NCI-H748 (cell line): ENCODE measurements around the gene HIVEP3.
A peak's percentile ranks its signal among the peaks of the same experiment; 100 is the strongest.
"Not testable (repeated sequence)": the region's sequence is repeated elsewhere in the genome, so short reads cannot be mapped to it uniquely, and the experiment has no call there.

Experiments used
- DNase-seq: peaks from one replicate; lab custom pipeline; 2025; ENCODE audit not compliant: unreplicated experiment; lab: John Stamatoyannopoulos, UW

Gene HIVEP3

DNA sequence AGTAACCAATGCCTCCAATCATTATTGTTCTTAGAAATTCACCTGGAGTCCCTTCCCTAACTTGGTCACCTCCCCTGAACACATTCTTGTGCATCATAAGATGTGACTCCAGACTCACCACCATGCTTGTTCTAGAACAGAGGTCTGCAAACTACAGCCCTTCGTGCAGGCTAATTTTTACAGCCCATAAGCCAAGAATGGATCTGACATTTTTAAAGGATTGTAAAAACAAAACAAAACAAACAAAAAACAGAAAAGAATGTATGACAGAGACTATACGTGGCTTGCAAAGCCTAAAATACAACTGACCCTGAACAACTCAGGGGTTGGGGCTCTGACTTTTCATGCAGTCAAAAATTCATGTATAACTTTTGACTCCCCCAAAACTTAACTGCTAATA lies 6.2 kb upstream of the HIVEP3 start:
- no peak for DNase-seq

DNA sequence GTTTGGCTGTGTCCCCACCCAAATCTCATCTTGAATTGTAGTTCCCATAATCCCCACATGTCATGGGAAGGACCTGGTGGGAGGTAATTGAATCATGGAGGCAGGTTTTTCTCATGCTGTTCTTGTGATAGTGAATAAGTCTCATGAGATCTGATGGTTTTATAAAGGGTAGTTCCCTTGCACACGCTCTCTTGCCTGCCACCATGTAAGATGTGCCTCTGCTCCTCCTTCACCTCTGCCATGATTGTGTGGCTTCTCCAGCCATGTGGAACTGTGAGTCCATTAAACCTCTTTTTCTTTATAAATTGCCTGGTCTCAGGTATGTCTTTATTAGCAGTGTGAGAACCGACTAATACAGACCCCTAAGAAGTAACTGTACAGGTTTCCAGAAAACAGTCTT lies 2.5 kb upstream of the HIVEP3 start:
- not testable (repeated sequence) for DNase-seq

DNA sequence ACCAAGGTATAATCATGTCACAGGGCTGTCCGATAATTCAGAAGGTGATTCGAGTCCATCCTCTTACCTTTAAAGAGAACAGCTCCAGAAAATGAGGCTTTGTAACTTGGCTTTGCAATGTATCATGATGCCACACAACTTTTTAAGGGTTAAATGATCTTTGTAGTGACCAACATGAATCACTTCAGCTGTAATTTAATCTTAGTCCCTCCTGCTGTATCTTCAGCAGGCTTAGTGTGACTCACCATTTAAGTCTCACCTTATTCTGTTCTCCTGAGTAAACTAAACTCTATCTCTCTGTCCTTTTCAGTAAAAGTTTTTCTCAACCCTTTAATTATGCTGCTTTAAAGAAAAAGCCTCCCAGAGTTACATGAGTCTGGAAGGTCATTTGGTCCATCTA lies 1.9 kb upstream of the HIVEP3 start:
- no peak for DNase-seq

DNA sequence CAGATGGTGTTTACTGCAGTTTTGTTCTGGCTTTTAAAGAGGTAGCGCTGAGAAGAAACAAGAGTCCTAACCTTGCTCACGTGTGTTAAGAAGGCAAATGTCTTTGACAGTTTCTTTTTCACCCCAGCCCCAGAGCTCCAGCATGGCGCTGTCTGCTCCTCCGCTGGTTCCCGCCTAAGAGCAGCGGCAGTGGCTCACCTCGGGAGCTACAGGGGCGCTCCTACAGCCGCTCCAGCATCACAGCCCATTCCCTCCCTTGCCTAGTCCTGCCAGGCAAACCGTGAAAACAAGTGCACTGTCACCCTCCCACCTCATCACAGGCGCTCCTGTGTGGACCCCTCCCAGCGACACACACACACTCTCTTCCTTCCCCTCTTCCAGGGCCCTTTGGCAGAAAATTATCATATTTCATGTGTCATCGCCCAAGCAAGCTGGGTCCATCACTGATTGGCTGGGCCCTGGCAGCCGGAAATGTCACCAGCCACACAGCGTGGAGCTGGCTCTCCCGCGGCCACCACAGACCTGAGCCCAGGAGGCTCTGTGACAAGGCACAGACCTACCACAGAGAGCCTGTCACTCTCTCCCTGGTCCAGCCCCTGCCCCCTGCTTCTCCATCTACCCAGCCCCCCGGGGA lies 1.2 kb upstream of the HIVEP3 start:
- DNase-seq, result peak; percentile 100

DNA sequence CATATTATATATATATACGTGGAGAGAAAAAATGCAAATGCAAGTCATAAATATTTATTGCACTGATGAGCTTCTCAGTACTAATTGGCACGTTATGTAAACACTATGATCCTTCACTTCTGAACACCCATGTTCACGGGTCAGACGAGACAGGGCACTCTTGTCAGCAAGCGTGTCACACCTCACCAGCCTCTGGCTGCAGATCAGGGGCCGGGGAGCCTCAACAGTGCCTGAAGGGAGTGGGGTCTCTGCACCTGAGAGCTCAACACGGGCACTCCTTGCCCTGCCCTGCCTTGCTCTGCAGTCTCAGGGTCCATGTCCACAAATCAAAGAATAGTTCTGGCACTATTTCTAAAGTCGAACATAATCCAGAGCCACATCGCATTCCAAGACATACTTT lies 409 bp upstream of the HIVEP3 start:
- DNase-seq, result peak; percentile 92

DNA sequence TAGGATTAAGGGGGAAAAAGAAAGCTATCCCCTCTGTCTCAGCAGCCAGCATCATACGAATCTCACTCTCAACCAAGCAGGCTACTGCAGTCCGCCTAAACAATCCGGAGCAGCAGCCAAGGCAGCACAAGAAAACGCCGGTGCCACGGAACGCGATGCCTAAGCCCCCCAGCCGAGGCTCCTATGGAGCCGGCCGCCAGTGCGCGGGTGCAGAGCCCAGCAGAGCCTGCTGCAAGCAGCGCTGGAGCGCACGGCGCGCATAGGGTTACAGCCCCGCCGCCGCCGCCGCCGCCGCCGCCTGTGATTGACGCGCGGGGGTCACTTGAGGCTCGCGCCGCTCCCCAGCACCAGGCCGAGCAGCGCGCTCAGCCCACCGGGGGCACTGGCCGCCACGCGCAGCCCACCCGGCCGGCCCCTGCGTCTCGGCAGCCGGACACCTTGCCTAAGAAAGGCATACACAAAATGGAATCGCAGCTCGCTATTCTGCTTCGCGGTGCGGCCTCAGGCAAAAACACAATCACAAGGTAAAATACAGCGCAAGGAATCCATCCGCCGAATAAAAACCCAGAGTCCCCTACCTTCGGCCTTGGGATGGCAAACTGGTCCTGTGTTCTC lies 780 bp downstream of the HIVEP3 start:
- peak; percentile 99 for DNase-seq

DNA sequence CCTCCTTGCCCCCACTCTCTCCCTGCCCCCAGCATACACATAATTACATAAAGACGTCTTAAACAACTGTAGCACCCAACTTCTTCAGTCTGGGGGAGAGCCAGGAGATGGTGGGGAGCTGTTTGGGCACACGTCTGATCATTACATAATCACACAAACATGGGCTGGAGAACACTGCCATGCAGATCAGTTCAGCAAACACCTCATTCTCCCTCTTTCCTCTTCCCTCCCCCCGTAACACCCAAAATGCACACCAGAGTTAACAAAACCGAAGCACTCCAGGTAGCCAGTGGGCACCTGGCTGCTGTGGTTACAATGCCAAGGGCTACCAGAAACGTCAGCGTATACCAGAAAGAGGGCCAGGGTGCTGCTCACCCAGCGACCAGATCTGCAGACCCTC lies 1.6 kb downstream of the HIVEP3 start:
- no peak for DNase-seq

DNA sequence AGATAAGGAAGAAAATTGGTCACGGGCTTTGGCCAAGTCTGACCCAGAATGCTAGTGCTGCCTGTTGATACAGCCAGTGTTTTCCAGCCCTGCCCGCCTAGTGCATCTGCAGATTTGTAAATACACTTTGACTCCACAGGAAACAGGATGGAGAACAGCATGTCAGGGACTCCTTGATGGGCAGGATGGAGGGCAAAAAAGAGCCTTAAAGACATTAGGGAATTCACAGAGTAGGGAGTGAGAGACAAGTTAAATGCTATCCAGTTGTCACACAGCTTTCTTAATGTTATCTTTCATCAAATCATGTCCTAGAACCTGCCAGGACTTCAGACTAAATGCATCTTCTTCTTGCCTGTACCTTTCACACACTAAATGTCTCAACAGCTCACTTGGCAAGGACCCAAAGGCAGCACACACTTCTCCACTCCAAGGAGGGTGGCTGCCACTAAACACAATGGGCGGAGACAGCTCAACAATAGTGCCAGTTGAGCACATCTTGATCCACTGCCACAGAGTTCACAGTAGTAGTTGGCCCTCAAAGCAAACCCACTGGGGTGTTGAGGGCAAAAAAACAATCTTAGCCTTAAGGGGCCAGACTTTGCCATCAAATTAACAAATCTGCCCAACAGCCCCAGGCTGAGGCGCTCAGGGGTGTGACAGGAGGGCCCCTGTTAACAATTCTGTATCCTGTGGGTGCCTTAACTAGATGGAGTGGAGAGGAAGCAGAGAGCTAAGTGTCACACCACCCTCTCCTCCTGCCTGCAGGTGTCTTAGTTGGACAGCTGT lies 2.7 kb downstream of the HIVEP3 start:
- peak; percentile 86 for DNase-seq

DNA sequence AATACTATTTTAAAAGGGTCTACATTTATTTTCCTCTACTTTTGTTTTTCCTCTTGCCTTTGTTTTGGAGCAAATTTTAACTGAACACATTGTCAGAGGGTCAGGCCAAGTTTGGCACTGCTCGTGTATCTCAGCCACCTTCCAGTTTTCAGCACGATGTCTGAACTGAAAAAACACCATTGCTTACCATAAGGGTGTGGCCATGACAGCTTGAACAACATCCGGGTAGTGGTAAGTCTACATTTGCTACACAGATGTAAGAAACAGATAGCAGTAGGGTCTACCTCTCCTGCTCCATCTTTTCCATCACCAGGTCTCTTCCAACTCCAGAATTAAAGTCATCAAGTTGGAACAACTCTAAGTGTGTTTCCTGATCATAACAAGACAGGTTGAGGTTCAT lies 4.2 kb downstream of the HIVEP3 start:
- DNase-seq, result peak; percentile 90

DNA sequence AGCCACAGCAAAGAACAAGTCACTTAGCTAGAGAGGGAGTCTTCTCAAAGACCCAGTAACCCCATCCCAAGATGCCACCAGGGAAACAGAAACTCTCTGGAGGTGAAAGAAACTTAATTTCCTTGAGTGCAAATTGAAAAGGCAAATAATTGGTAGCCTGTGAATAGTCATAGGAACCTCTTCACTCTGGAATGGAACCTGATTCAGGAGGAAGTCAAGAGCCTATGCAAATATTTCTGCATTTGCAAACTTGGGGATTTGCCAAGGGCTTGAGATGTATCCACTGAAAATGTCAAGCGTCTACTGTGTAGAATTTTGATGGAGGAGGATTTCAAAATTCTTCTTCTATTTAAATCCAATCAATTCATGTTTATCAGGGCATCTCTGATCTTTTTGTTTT lies 5.7 kb downstream of the HIVEP3 start:
- peak; percentile 82 for DNase-seq

DNA sequence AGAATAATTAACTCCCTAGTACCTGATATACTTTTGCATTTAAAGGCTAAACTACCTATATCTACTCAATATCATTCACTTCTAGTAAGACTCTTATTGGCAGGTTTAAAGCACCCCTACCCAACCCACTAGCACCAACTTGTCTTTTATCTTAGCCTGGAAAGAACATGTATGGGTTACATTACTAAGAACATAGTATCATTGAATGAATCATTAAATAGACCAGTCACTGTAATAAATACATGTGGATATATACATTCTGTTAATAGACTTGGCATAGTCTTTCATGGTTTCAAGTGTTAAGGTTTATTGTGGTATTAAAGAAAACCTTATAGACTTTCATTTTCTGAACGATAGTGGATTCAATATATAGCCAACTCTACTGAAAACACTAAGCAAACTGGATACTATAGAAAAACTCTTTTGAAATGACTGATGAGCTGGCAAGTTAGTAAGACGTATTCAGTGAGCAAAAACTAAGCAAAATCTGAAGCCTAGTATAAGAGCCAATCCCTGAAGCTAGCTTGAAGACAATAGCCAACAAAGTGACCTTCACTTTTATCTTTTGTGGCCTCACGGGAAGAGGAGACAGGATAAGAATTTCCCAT lies 10.3 kb downstream of the HIVEP3 start:
- DNase-seq, result no peak

DNA sequence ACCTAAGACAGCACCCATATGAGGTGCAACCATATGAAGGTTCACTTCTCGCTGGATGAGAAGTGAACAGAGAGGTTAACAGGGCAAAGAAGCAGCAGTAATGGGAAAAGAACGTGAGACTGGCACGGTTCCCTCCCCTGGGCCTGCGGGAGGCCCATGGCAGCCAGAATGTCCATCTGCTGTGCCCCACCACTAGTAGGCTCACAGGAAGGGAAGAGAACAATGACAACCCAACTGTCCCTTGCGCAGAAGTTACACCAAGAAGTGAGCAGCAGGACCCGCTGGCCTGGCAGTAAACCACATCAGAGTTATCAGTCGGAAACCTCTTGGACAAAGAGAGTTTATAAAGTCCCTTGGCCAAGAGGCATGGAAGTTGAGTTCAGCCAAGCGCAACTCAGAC lies 11.3 kb downstream of the HIVEP3 start:
- no peak for DNase-seq

DNA sequence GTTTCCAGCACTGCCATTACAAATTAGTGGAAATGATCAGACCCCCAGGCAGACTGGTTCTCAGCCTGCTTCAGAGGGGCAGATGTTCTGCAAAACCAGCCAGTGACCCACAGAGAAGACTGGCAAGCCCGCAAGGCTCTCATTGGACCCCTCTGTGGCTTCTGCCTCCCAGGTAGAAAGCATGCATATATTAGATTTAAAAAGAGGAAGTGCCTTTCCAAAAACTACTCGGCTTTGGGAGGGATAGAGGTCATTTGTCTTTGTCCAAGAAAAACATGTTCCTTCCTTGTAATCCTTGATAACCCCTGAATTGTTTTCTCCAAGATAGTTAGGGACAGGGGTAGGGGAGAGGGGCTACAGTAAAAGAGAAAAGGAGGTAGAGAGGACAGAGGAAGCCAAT lies 11.8 kb downstream of the HIVEP3 start:
- DNase-seq, result no peak

DNA sequence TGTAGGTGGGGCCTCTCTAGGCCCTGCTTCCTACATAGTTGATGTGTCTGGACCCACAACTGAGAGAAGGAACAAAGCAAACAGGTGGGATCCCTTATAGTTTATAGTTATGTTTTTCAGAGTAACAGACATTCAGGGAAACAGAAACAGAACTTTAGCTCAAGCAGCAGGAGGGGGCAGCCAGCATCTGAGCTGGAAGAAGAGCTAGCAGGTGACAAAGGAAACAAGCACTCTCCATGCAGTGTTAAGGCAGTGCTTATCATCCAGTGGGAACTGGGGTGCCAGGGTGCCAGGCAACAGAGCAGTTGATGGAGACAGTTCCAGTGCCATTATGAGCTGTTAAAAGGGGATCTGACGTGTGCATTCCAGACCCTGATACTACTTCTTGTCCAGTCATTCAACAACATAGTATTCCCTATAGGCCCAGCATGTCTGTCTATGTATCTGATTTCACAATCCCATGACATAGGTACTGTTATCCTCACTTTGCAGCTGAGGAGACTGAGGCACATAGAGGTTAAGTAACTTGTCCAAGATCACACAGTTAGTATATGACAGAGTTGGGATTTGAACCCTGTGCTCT lies 13.5 kb downstream of the HIVEP3 start:
- DNase-seq, result no peak

DNA sequence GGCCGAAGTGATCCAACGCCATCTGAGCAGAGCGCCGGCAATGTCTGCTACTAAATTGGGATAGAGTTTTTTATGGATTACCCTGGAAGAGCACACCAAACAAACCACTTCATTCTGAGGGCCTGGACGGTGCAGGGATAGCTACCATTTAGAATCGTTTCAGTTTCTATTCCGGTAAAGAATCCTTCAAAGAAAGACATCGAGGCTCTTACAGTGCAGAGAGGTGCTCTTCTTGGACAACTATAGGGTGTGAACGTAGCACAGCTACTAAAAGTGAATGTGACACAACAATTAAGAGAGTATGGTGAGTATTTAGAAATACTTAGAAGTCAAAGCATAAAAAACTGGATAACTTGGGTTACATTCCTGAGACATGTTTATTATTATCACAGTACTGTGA lies 16.1 kb downstream of the HIVEP3 start:
- no peak for DNase-seq

DNA sequence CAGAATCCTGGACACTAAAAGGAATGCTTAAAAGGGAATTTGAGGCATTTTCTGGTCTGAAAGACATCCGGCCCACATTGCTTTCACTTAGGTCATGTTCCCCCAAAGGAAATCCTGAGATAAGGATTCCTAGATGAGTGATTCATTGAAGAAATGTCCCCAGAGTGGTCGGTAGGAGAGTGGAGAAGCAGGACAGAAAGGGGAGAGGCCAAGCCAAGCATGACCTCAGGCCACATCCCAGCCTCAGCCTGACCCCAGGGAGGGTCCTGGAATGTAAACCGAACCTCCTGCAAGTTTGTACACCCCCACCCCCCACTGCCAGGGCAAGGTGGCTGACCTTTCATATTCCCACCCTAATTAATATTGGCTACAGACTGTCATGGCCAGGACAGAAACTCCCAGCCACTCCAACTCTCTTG lies 16.6 kb downstream of the HIVEP3 start:
- no peak for DNase-seq

DNA sequence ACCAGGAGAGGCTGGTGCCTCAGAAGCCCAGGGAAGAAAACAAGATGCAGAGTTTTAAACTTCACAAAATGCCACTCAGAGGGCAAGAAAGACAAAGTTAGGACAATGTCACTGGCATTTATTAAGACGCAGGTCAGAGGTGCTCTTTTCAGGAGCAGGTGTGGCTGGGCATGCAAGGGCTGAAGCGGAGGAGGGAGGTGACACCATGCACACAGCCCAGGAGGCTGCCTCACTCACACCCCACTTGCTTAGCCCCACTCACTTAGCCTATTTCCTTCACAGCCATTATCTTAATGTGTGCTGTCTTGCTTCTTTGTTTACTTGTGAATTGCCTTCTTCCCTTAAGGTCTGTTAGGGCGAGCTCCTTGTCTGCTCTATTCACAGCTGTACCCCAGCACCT lies 17.2 kb downstream of the HIVEP3 start:
- no peak for DNase-seq

DNA sequence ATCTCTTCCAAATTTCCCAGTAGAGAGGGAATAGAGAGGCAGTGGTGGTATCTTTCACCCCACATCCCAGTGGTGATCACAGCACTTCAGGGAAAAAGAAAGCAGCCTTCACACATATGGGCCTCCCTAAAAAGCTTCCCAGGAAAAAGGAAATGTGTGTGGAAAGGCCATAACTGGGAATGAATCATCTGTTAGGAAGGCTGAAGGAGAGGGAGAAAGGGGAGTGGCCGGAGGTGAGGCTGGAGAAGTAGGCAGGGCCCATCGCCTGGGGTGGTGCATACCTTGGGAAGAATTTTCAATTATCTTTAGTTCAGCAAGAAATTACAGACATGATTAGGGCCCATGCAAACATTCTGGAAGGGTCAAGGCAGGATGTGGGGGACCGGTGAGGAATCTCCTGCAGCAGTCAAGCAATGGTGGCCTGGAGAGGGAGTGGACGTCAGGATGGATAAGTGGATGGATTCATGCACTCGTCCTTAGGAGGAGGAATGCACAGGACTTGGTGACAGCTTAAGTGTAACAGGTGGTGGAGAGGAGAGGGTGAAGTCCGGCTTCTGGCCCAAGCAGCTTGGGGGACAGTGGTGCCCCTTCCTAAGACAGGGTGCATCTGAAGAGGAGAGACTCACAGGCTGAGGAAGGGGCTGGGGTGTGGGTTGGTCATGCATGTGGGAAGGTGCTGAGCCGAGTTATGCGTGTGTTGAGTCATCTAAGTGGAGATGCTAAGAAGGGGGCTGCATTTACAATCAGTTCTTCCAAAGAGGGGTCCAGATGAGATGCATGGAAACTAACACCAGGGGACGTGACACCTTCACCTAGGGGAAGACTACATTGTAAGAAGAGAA lies 17.9 kb downstream of the HIVEP3 start:
- DNase-seq, result no peak

DNA sequence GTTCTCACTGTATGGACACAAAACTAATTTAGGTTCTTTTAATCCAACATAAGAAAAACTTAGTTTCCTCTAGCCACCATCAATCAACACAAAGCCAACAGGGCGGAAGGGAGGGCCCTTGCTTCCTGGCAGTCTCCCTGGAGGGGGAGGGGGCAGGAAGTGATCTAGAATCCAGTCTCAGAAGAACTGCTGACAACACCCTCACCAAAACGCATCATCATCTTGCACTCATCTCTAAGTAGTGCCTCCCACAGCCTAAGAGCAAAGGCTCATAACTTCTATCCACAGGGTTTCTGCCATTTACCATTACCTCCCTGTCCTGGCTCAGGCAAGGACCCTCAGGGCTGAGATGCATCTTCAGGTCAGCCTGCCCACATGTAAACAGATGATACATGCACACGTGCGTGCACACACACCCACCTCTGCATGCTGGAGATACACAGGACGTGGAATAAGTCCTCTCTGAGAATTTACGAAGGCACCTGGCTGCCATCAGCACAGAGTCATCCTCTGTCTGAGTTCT lies 20.5 kb downstream of the HIVEP3 start:
- DNase-seq, result no peak

DNA sequence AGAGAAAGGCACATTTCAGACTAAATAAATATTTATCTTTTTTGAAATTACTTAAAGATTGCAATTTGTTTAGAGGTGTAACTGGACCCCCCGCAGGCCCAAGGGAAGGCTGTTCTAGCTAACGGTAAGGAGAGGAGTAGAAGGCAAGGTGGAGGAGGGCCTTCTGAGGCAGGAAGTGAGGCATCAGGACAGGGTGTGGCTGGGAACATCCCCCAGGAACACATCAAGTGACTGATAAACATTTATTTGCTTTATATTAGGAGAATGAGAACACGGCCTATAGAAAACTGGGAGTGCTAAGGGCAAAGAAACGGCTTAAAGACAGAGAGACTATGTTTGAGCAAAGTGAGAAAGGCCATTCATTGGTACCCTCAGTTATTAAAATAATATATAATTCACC lies 23.2 kb downstream of the HIVEP3 start:
- peak; percentile 65 for DNase-seq
